Liver (tissue), 3 donors: ENCODE results near the gene TEDC1.

ENCODE experiments used
- EGR1 ChIP-seq, 2 donors: IDR thresholded peaks; 2 replicates each; pipeline ENCODE4 v1.6.1; 2016 to 2018; ENCODE audit warnings: antibody characterized with exemption in 2 of 2, low read depth in 2 of 2
- FOXA1 ChIP-seq: IDR thresholded peaks from 2 replicates; pipeline ENCODE4 v1.6.1; 2016; ENCODE audit warnings: antibody characterized with exemption
- FOXA2 ChIP-seq: IDR thresholded peaks from 2 replicates; pipeline ENCODE4 v1.6.1; 2016; ENCODE audit warnings: antibody characterized with exemption
- GABPA ChIP-seq, 2 donors: IDR thresholded peaks in 1 of 2; conservative IDR thresholded peaks in 1 of 2; 2 replicates each; pipeline ENCODE4 v1.6.1; 2016; ENCODE audit warnings: antibody characterized with exemption in 2 of 2, mild to moderate bottlenecking in 1 of 2, moderate library complexity in 1 of 2
- JUND ChIP-seq, 2 donors: IDR thresholded peaks; 2 replicates each; pipeline ENCODE4 v1.6.1; 2016; ENCODE audit warnings: antibody characterized with exemption in 2 of 2
- RAD21 ChIP-seq, 2 donors: IDR thresholded peaks; 2 replicates each; pipeline ENCODE4 v1.6.1; 2016; ENCODE audit warnings: antibody characterized with exemption in 2 of 2, mild to moderate bottlenecking in 2 of 2
- REST ChIP-seq: IDR thresholded peaks from 2 replicates; pipeline ENCODE4 v1.6.1; 2016; ENCODE audit warnings: antibody characterized with exemption, mild to moderate bottlenecking
- RXRA ChIP-seq, 2 donors: IDR thresholded peaks; 2 replicates each; pipeline ENCODE4 v1.6.1; 2017 to 2018; ENCODE audit warnings: antibody characterized with exemption in 2 of 2, mild to moderate bottlenecking in 1 of 2
- SP1 ChIP-seq: IDR thresholded peaks from 2 replicates; pipeline ENCODE4 v1.6.1; 2018; ENCODE audit warnings: antibody characterized with exemption, mild to moderate bottlenecking
- TAF1 ChIP-seq: conservative IDR thresholded peaks from 2 replicates; pipeline ENCODE4 v1.6.1; 2016; ENCODE audit warnings: antibody characterized with exemption, mild to moderate bottlenecking
- YY1 ChIP-seq: IDR thresholded peaks from 2 replicates; pipeline ENCODE4 v1.6.1; 2016; ENCODE audit warnings: antibody characterized with exemption, mild to moderate bottlenecking
- TF ChIP-seq, protein P1 (sequence below): fragments of 150-350 bp; IDR thresholded peaks from 2 replicates; pipeline ENCODE4 v1.5.1; 2017; ENCODE audit warnings: improper control_type of control experiment, low read depth, low read length; ENCODE audit not compliant: missing input control
- TF ChIP-seq, protein P2 (sequence below): IDR thresholded peaks from 2 replicates; pipeline ENCODE4 v1.6.1; 2016; ENCODE audit warnings: antibody characterized with exemption
- TF ChIP-seq, protein P3 (sequence below): IDR thresholded peaks from 2 replicates; pipeline ENCODE4 v1.6.1; 2016; ENCODE audit warnings: antibody characterized with exemption
- donor health status: healthy.
- donor health status: healthy.

DNA sequence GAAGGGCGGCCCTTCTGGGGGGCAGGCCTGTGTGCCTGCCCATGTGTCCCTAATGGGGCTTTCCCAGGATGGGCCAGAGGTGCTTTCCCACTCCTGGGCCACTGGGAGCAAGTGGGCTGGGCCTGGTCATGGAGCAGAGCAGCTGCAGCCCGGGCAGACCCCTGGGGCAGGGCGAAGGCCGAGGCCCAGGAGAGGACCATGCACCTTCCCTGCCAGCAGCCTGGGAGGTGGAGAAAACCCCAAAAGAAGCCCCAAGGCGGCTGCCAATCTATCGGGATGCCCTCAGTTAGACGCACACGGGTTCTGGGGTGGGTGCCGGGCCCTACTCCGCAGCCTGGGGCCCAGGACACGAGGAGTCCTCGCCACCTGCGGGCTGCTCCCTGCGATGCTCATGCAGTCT is 32.5 kb upstream of the TEDC1 start:
- TF ChIP-seq, protein P1, sequence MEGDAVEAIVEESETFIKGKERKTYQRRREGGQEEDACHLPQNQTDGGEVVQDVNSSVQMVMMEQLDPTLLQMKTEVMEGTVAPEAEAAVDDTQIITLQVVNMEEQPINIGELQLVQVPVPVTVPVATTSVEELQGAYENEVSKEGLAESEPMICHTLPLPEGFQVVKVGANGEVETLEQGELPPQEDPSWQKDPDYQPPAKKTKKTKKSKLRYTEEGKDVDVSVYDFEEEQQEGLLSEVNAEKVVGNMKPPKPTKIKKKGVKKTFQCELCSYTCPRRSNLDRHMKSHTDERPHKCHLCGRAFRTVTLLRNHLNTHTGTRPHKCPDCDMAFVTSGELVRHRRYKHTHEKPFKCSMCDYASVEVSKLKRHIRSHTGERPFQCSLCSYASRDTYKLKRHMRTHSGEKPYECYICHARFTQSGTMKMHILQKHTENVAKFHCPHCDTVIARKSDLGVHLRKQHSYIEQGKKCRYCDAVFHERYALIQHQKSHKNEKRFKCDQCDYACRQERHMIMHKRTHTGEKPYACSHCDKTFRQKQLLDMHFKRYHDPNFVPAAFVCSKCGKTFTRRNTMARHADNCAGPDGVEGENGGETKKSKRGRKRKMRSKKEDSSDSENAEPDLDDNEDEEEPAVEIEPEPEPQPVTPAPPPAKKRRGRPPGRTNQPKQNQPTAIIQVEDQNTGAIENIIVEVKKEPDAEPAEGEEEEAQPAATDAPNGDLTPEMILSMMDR: no peak
- TF ChIP-seq RXRA (IDR thresholded peaks at IDR 0.05): no peak
- TF ChIP-seq, protein P2, sequence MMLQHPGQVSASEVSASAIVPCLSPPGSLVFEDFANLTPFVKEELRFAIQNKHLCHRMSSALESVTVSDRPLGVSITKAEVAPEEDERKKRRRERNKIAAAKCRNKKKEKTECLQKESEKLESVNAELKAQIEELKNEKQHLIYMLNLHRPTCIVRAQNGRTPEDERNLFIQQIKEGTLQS: no peak
- no peak for TF ChIP-seq YY1
- TF ChIP-seq GABPA (IDR thresholded peaks at IDR 0.05 in 1 of 2, conservative IDR thresholded peaks at IDR 0.05 in 1 of 2): no peak
- no peak for TF ChIP-seq EGR1 (IDR thresholded peaks at IDR 0.05; ENCODE audit: low read depth in 2 of 2)
- TF ChIP-seq, protein P3, sequence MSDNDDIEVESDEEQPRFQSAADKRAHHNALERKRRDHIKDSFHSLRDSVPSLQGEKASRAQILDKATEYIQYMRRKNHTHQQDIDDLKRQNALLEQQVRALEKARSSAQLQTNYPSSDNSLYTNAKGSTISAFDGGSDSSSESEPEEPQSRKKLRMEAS: no peak
- TF ChIP-seq RAD21 (IDR thresholded peaks at IDR 0.05): no peak
- TF ChIP-seq REST: no peak
- TF ChIP-seq JUND (IDR thresholded peaks at IDR 0.05): no peak
- TF ChIP-seq SP1: no peak
- TF ChIP-seq TAF1: no peak
- no peak for TF ChIP-seq FOXA1
- no peak for TF ChIP-seq FOXA2
